ENCODE data around the gene TMEM81. TPM values are rescaled to one million over a fixed set of nuclear protein-coding genes. Genes with fewer than 3 reads are reported as not detected.

Gene TMEM81
- total and polyA plus RNA-seq, 2 experiments from 2014 or later: 3.6 to 4.5 TPM

GRCh38 chr1:205056188-205056611 is 28.1 kb downstream of the TMEM81 start (continued):
- TF ChIP-seq ZNF462 (CRISPR knock-in tag; IDR thresholded peaks at IDR 0.05) (no peak), STAT1 (IDR thresholded peaks at IDR 0.05; ENCODE audit: unreplicated experiment) (no peak), EZH2phosphoT487 (IDR thresholded peaks at IDR 0.05; ENCODE audit: unreplicated experiment) (no peak), REST (IDR thresholded peaks at IDR 0.05; ENCODE audit: unreplicated experiment) (no peak), ZNF331 (CRISPR knock-in tag; IDR thresholded peaks at IDR 0.05; ENCODE audit: low read depth) (no peak), ETS1 (IDR thresholded peaks at IDR 0.05) (no peak), CREB1 (CRISPR knock-in tag; IDR thresholded peaks at IDR 0.05; ENCODE audit: low read depth) (no peak), JUNB (IDR thresholded peaks at IDR 0.05; ENCODE audit: unreplicated experiment) (no peak)
